Small intestine (tissue), 7 donors: ENCODE results near the gene TMUB2. TPM values are rescaled to one million over a fixed set of nuclear protein-coding genes. Genes with fewer than 3 reads are reported as not detected.

ENCODE experiments used
- DNase-seq, 2 donors: peaks; one replicate each; pipeline versions ENCODE4 v3.0.0 to v3.0.0-alpha.2; 2013
- FAIRE-seq: peaks from 2 replicates; lab custom pipeline; 2012; peaks lifted over from hg19 to GRCh38; lab: Jason Lieb, UNC
- H3K27ac ChIP-seq, 3 donors: one replicate each; pipeline ENCODE4 v1.5.1; 2013; ENCODE audit warnings: low read length in 2 of 3, mild to moderate bottlenecking in 2 of 3, control low read depth in 1 of 3, inconsistent platforms in 1 of 3, low read depth in 1 of 3, moderate library complexity in 1 of 3
- H3K27me3 ChIP-seq, 3 donors: one replicate each; pipeline ENCODE4 v1.6.1; 2013; ENCODE audit warnings: low read length in 3 of 3, inconsistent platforms in 1 of 3; ENCODE audit not compliant: control insufficient read depth in 3 of 3, insufficient read depth in 3 of 3
- H3K36me3 ChIP-seq, 3 donors: one replicate each; pipeline ENCODE4 v1.6.1; 2013; ENCODE audit warnings: low read length in 3 of 3, inconsistent platforms in 1 of 3, low read depth in 1 of 3, mild to moderate bottlenecking in 1 of 3, moderate library complexity in 1 of 3; ENCODE audit not compliant: control insufficient read depth in 3 of 3, insufficient read depth in 2 of 3
- H3K4me1 ChIP-seq, 3 donors: one replicate each; pipeline ENCODE4 v1.6.1; 2013; ENCODE audit warnings: low read length in 2 of 3, inconsistent platforms in 1 of 3, low read depth in 1 of 3, mild to moderate bottlenecking in 1 of 3, moderate library complexity in 1 of 3; ENCODE audit not compliant: control insufficient read depth in 3 of 3, insufficient read depth in 2 of 3
- H3K4me3 ChIP-seq, 3 donors: one replicate each; pipeline ENCODE4 v1.5.1; 2013; ENCODE audit warnings: low read length in 3 of 3, control low read depth in 1 of 3, inconsistent platforms in 1 of 3, low read depth in 1 of 3, mild to moderate bottlenecking in 1 of 3, moderate library complexity in 1 of 3
- H3K9me3 ChIP-seq, 2 donors: one replicate each; pipeline ENCODE4 v1.6.1; 2013; ENCODE audit warnings: low read depth in 1 of 2, low read length in 1 of 2; ENCODE audit not compliant: control insufficient read depth in 2 of 2, insufficient read depth in 1 of 2
- WGBS, 3 donors: extraction: QIAGEN DNeasy Blood & Tissue Kit; methylation state at CpG; one replicate each; pipeline ENCODE4 v1.1.7; 2013; 5-methylcytosine and 5-hydroxymethylcytosine counted together
- polyA plus RNA-seq, 4 donors: library from polyadenylated mRNA; stranded (reverse) in 3 of 4; unstranded in 1 of 4; fragments of 200-250 nt in 3 of 4; fragments of 120-200 nt in 1 of 4; gene quantifications; one replicate each; pipeline versions ENCODE4 v1.2.1 to v1.2.3, GENCODE V29; 2013
- donor health status: healthy with polysubstance abuse.
- donor health status: control.
- donor health status: control.
- donor health status: Bipolar disorder and iron deficiency.
- donor health status: healthy.

Gene TMUB2
- polyA plus RNA-seq, 4 donors = 28.7 to 40.2 (median 32.3) TPM

DNA sequence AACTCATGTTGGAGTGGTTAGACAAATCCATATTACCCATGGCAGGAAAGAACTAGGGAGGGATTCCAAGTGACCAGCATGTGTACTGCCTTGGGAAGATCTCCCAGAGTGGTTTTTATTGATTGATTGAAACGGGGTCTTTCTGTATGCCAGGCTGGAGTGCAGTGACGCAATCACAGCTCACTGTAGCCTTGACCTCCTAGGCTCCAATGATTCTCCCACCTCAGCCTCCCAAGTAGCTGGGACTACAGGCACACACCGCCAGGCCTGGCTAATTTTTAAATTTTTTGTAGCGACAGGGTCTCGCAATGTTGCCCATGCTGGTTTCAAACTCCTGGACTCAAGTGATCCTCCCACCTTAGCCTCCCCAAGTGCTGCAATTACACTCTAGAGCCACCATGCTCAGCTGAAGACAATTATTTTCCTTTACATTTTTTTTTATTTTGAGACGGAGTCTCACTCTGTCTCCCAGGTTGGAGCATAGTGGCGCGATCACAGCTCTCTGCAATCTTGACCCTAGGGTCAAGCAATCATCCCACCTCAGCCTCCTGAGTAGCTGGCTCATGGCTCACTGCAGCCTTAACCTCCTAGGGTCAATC is 2.5 kb upstream of the TMUB2 start:
- DNase-seq (no peak), FAIRE-seq (no peak)
- WGBS, 3 donors = 81 to 89% (median 82%) methylated on average over 8 of the region's 8 CpGs
- Histone ChIP-seq H3K4me3 (no peak overlapping the region), H3K9me3 (no peaks in the 10 kb centered on the region), H3K4me1 (peaks cover 0 to 18% (median 8%) of the 10 kb centered on the region in 3 donors), H3K27ac (no peak overlapping the region), H3K27me3 (no peaks in the 10 kb centered on the region), H3K36me3 (peaks cover 0 to 19% (median 3%) of the 10 kb centered on the region in 3 donors)

DNA sequence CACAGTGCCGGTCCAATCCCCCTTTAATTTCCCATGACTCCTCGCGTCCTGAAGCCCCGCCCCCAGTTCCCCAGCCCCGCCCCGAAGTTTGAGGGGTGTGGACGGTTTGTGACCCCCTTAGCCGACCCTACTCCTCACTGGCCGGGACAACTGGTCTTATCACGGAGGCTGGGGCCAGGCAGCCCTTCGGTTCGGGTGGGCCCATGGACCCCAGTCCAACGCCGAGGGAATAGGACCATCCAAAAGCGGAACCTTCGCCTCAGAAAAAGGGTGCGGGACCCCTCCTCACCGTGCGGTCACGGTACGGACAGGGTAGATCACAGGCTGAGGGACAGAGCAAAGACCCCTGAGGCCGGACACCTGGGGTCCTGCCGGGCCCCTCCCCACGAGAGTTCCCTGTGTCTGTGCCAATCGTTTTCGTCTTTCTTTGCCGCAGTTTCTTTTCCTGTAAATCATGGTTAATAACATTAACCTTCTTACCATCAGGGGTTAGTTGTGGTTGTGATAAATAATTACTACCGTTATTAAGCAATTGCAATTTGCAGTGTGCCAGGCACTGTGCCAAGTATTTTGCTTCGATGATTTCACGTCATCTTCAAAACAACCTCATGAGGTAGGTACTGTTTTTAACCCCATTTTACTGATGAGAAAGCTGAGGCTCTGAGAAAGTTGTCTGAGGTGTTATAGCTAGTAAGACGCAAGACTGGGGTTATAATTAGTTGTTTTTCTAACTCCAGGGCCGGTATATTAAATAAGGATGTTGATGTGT is 543 bp downstream of the TMUB2 start:
- Histone ChIP-seq H3K9me3 (no peaks in the 10 kb centered on the region), H3K36me3 (peaks cover 0 to 40% (median 3%) of the 10 kb centered on the region in 3 donors), H3K27ac (peak overlapping the region; percentile 80 to 99 (median 94)), H3K4me1 (peaks cover 0 to 24% (median 8%) of the 10 kb centered on the region in 3 donors), H3K4me3 (peak overlapping the region; percentile 68 to 98 (median 83)), H3K27me3 (no peaks in the 10 kb centered on the region)
- DNase-seq (peak; percentile 34 to 47), FAIRE-seq (no peak)
- WGBS, 3 donors = 2% methylated on average over 31 to 32 of the region's 32 CpGs

DNA sequence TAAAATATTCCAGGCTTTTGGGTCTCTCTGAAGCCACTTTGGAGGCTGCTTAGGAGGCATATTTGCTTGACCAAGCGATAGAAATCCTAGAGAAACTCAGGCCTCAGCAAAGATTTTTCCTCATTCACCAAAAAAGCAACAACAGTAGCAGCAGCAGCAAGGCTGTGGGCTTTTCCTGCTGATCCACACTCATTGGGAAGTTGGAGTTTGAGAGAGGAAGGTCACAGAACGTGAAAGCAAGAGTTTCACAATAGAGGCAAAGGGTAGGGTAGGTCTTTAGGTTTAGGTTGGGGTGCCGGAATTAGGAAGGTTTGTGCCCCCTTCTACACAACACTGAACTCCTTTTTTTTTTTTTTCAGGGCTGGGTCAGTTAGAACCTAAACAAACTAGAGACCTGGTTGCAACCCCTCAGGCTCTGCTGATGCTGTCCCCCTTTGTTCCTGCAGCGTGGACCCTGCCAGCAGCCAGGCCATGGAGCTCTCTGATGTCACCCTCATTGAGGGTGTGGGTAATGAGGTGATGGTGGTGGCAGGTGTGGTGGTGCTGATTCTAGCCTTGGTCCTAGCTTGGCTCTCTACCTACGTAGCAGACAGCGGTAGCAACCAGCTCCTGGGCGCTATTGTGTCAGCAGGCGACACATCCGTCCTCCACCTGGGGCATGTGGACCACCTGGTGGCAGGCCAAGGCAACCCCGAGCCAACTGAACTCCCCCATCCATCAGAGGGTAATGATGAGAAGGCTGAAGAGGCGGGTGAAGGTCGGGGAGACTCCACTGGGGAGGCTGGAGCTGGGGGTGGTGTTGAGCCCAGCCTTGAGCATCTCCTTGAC is 2.0 kb downstream of the TMUB2 start:
- Histone ChIP-seq H3K27ac (no peak overlapping the region), H3K9me3 (no peaks in the 10 kb centered on the region), H3K36me3 (peaks cover 1 to 49% (median 3%) of the 10 kb centered on the region in 3 donors), H3K4me1 (peaks cover 0 to 34% (median 8%) of the 10 kb centered on the region in 3 donors), H3K27me3 (no peaks in the 10 kb centered on the region), H3K4me3 (no peak overlapping the region)
- no peak for DNase-seq
- 86 to 91% (median 87%) methylated on average over 12 of the region's 12 CpGs for WGBS, 3 donors
- FAIRE-seq = no peak

DNA sequence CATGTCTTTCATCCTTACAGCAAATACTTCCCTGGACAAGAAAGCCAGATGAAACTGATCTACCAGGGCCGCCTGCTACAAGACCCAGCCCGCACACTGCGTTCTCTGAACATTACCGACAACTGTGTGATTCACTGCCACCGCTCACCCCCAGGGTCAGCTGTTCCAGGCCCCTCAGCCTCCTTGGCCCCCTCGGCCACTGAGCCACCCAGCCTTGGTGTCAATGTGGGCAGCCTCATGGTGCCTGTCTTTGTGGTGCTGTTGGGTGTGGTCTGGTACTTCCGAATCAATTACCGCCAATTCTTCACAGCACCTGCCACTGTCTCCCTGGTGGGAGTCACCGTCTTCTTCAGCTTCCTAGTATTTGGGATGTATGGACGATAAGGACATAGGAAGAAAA is 3.7 kb downstream of the TMUB2 start:
- FAIRE-seq (no peak), DNase-seq (no peak)
- Histone ChIP-seq H3K27ac (no peak overlapping the region), H3K27me3 (no peaks in the 10 kb centered on the region), H3K36me3 (peaks cover 5 to 63% (median 17%) of the 10 kb centered on the region in 3 donors), H3K9me3 (no peaks in the 10 kb centered on the region), H3K4me3 (no peak overlapping the region), H3K4me1 (peaks cover 0 to 30% (median 8%) of the 10 kb centered on the region in 3 donors)
- WGBS, 3 donors = 89 to 92% (median 90%) methylated on average over 10 of the region's 10 CpGs

DNA sequence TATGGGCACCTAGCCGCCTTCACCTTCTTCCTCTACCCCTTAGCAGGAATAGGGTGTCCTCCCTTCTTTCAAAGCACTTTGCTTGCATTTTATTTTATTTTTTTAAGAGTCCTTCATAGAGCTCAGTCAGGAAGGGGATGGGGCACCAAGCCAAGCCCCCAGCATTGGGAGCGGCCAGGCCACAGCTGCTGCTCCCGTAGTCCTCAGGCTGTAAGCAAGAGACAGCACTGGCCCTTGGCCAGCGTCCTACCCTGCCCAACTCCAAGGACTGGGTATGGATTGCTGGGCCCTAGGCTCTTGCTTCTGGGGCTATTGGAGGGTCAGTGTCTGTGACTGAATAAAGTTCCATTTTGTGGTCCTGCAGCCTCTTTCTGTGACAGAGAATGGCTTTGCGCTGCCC is 4.6 kb downstream of the TMUB2 start:
- DNase-seq (no peak), FAIRE-seq (no peak)
- Histone ChIP-seq H3K4me3 (no peak overlapping the region), H3K36me3 (peaks cover 7 to 70% (median 22%) of the 10 kb centered on the region in 3 donors), H3K4me1 (peaks cover 0 to 26% (median 8%) of the 10 kb centered on the region in 3 donors), H3K27me3 (no peaks in the 10 kb centered on the region), H3K9me3 (no peaks in the 10 kb centered on the region), H3K27ac (peak overlapping the region in 1 of 3 donors; percentile 40)
- 70 to 79% (median 77%) methylated on average over 5 of the region's 5 CpGs for WGBS, 3 donors

DNA sequence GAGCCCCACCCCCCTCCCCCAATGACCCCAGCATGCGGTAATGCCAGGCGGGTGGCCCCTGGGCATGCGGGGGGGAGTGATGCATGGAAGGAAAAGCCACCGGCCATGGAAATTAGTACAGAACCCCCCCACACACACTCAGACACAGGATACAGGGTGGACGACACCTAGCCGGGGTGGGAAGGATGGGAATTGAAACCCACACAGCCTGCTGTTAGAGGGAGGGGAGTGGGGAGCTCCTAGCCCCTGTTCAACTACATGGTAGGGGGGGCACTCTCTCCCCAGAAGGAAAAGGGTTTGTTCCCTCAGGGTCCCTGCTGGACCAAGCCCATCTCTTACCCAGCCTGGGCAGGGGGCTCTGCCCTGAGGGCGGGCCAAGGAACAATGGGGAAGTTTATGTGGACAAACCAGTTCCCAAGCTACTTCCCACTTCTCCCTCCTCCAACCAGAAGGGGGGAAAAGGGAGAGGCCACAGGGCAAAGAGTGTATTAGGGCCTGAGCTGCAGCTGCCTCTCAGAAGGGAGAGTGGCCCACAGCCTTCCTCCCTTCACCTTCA is 5.2 kb downstream of the TMUB2 start:
- Histone ChIP-seq H3K9me3 (no peaks in the 10 kb centered on the region), H3K27ac (peak overlapping the region in 2 of 3 donors; percentile 40 to 61), H3K27me3 (no peaks in the 10 kb centered on the region), H3K36me3 (peaks cover 8 to 77% (median 22%) of the 10 kb centered on the region in 3 donors), H3K4me1 (peaks cover 0 to 26% (median 8%) of the 10 kb centered on the region in 3 donors), H3K4me3 (no peak overlapping the region)
- DNase-seq (peak; percentile 62 to 65), FAIRE-seq (no peak)
- WGBS, 3 donors = 55 to 60% (median 58%) methylated on average over 7 of the region's 7 CpGs

DNA sequence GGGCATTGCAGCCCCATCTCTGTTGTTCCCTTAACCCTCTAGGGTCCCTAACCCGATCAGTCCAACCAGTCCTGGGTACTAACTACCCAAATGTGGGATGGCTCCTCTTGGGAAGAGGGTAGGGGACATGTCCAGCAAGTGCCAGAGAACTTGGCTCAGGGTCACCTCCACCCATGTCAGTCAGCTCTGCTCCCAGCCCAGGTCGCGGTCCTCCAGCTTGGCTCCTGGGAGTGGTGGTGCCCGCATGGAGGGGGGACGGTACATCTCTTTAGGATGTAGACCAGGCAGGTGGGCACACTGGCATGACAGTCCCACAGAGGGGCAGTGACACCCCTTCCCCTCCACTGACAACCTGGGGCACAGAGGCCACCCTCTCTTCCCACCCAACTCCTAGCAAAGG is 6.0 kb downstream of the TMUB2 start:
- peaks cover 0 to 30% (median 4%) of the 10 kb centered on the region in 3 donors for H3K4me1 ChIP-seq
- no peaks in the 10 kb centered on the region for H3K9me3 ChIP-seq
- FAIRE-seq (no peak), DNase-seq (no peak)
- WGBS, 3 donors = 79 to 86% (median 85%) methylated on average over 5 of the region's 5 CpGs
- H3K4me3 ChIP-seq = no peak overlapping the region
- H3K36me3 ChIP-seq = peaks cover 15 to 83% (median 22%) of the 10 kb centered on the region in 3 donors
- no peaks in the 10 kb centered on the region for H3K27me3 ChIP-seq
- H3K27ac ChIP-seq = peak overlapping the region; percentile 9 to 61 (median 45)
